ENCODE results near the gene TGFBR3. TPM values are rescaled to one million over a fixed set of nuclear protein-coding genes. Genes with fewer than 3 reads are reported as not detected.

The TGFBR3 gene
- total RNA-seq, 4 donors from 2014 or later: 32.9 to 138 (median 58.8) TPM

GRCh38 chr1:91791691-91792488 is 94.1 kb downstream of the TGFBR3 start:
- no peak for DNase-seq
- no peaks in the 10 kb centered on the region for H3K27me3 ChIP-seq
- no peak for TF ChIP-seq POLR2A (IDR thresholded peaks at IDR 0.05)
- TF ChIP-seq POLR2AphosphoS5 (IDR thresholded peaks at IDR 0.05): peak in 1 of 3 donors; percentile 26
- in situ Hi-C loops (cut with MboI; ENCODE audit: low pct_ligation_motif_present in 1 of 4, low pct_unique_long_range_greater_than_20kb in 1 of 4, low sequenced_read_pairs in 3 of 4) (no loop called here), intact Hi-C loops (cut with DNase I; ENCODE audit: low total_unique reads) (no loop called here)
- no peak overlapping the region for H3K4me3 ChIP-seq
- no peaks in the 10 kb centered on the region for H3K9me3 ChIP-seq
- H3K27ac ChIP-seq: peak overlapping the region; percentile 38 to 78 (median 56)
- no peaks in the 10 kb centered on the region for H3K36me3 ChIP-seq
- 44 to 53% methylated on average over 2 to 8 of the region's 8 CpGs for WGBS, 2 donors (ENCODE audit: low coverage in 1 of 2)
- H3K4me1 ChIP-seq: peaks cover 9 to 43% (median 26%) of the 10 kb centered on the region in 4 donors

GRCh38 chr1:91791103-91791502 is 94.8 kb downstream of the TGFBR3 start:
- H3K27me3 ChIP-seq: no peaks in the 10 kb centered on the region
- peaks cover 9 to 43% (median 26%) of the 10 kb centered on the region in 4 donors for H3K4me1 ChIP-seq
- peak overlapping the region; percentile 38 to 78 (median 56) for H3K27ac ChIP-seq
- 28 to 43% methylated on average over 1 of the region's 1 CpG for WGBS, 2 donors (ENCODE audit: low coverage in 1 of 2)
- intact Hi-C loops (cut with DNase I; ENCODE audit: low total_unique reads) (no loop called here), in situ Hi-C loops (cut with MboI; ENCODE audit: low pct_ligation_motif_present in 1 of 4, low pct_unique_long_range_greater_than_20kb in 1 of 4, low sequenced_read_pairs in 3 of 4) (no loop called here)
- H3K36me3 ChIP-seq: no peaks in the 10 kb centered on the region
- H3K4me3 ChIP-seq: no peak overlapping the region
- TF ChIP-seq POLR2A (IDR thresholded peaks at IDR 0.05) (no peak), EP300 (IDR thresholded peaks at IDR 0.05; ENCODE audit: low read depth) (no peak), POLR2AphosphoS5 (IDR thresholded peaks at IDR 0.05) (no peak), CTCF (IDR thresholded peaks at IDR 0.05) (no peak)
- DNase-seq: no peak
- H3K9me3 ChIP-seq: no peaks in the 10 kb centered on the region

- H3K4me1 ChIP-seq: peaks cover 9 to 43% (median 24%) of the 10 kb centered on the region in 4 donors
- no peaks in the 10 kb centered on the region for H3K9me3 ChIP-seq
- H3K36me3 ChIP-seq: no peaks in the 10 kb centered on the region
- intact Hi-C loops (cut with DNase I; ENCODE audit: low total_unique reads) (no loop called here), in situ Hi-C loops (cut with MboI; ENCODE audit: low pct_ligation_motif_present in 1 of 4, low pct_unique_long_range_greater_than_20kb in 1 of 4, low sequenced_read_pairs in 3 of 4) (no loop called here)
- TF ChIP-seq POLR2A (IDR thresholded peaks at IDR 0.05) (no peak), CTCF (IDR thresholded peaks at IDR 0.05) (no peak), POLR2AphosphoS5 (IDR thresholded peaks at IDR 0.05) (no peak)
- whole genome bisulfite sequencing, 2 donors (ENCODE audit: low coverage in 1 of 2): 40 to 41% methylated on average over 1 of the region's 1 CpG
- no peaks in the 10 kb centered on the region for H3K27me3 ChIP-seq
- H3K4me3 ChIP-seq: no peak overlapping the region
- H3K27ac ChIP-seq: peak overlapping the region in 3 of 4 donors; percentile 6 to 78 (median 58)
- no peak for DNase-seq
Observed at GRCh38 chr1:91790392-91790791, 95.6 kb downstream of the TGFBR3 start.

GRCh38 chr1:91789273-91789997 is 96.5 kb downstream of the TGFBR3 start:
- H3K27me3 ChIP-seq: no peaks in the 10 kb centered on the region
- in situ Hi-C loops (cut with MboI; ENCODE audit: low pct_ligation_motif_present in 1 of 4, low pct_unique_long_range_greater_than_20kb in 1 of 4, low sequenced_read_pairs in 3 of 4): no loop called here
- WGBS, 2 donors (ENCODE audit: low coverage in 1 of 2): 84 to 91% methylated on average over 11 to 12 of the region's 12 CpGs
- H3K27ac ChIP-seq: peak overlapping the region; percentile 4 to 47 (median 21)
- H3K36me3 ChIP-seq: no peaks in the 10 kb centered on the region
- intact Hi-C loops (cut with DNase I; ENCODE audit: low total_unique reads): no loop called here
- no peak overlapping the region for H3K4me3 ChIP-seq
- peaks cover 9 to 48% (median 23%) of the 10 kb centered on the region in 4 donors for H3K4me1 ChIP-seq
- no peak for DNase-seq
- TF ChIP-seq POLR2AphosphoS5 (IDR thresholded peaks at IDR 0.05) (no peak), CTCF (IDR thresholded peaks at IDR 0.05) (no peak), EP300 (IDR thresholded peaks at IDR 0.05; ENCODE audit: low read depth) (no peak), POLR2A (IDR thresholded peaks at IDR 0.05) (no peak)
- H3K9me3 ChIP-seq: no peaks in the 10 kb centered on the region
